Astrocyte (in vitro differentiated cells and primary cell): ENCODE results near the gene PLEKHG2. TPM values are rescaled to one million over a fixed set of nuclear protein-coding genes. Genes with fewer than 3 reads are reported as not detected.
A peak's percentile ranks its signal among the peaks of the same experiment; 100 is the strongest.

Source experiments
- DNase-seq: peaks from one replicate; pipeline ENCODE4 v3.0.0-alpha.2; 2010; ENCODE audit warnings: low read depth
- FAIRE-seq: peaks from 2 replicates; lab custom pipeline; 2011; peaks lifted over from hg19 to GRCh38; lab: Jason Lieb, UNC
- H2AFZ ChIP-seq: 2 replicates; pipeline ENCODE4 v1.6.0; 2012; ENCODE audit warnings: low read depth, low read length, inconsistent platforms
- H3K27ac ChIP-seq: 2 replicates; pipeline ENCODE4 v1.5.1; 2011; ENCODE audit warnings: low read depth, low read length, inconsistent platforms
- H3K27me3 ChIP-seq: 2 replicates; pipeline ENCODE4 v1.6.0; 2011; ENCODE audit warnings: low read length, inconsistent platforms; ENCODE audit not compliant: insufficient read depth
- H3K36me3 ChIP-seq: 2 replicates; pipeline ENCODE4 v1.5.1; 2011; ENCODE audit warnings: low read length, inconsistent platforms; ENCODE audit not compliant: insufficient read depth
- H3K4me1 ChIP-seq: 2 replicates; pipeline ENCODE4 v1.5.1; 2011; ENCODE audit warnings: low read length, inconsistent platforms; ENCODE audit not compliant: insufficient read depth
- H3K4me2 ChIP-seq: 2 replicates; pipeline ENCODE4 v1.6.0; 2012; ENCODE audit warnings: low read length, inconsistent platforms
- H3K4me3 ChIP-seq: 2 replicates; pipeline ENCODE4 v1.5.1; 2011; ENCODE audit warnings: low read depth, mild to moderate bottlenecking, low read length, inconsistent platforms; ENCODE audit not compliant: insufficient read depth
- H3K79me2 ChIP-seq: 2 replicates; pipeline ENCODE4 v1.6.0; 2012; ENCODE audit warnings: mild to moderate bottlenecking, low read length, inconsistent platforms; ENCODE audit not compliant: insufficient read depth
- H3K9ac ChIP-seq: 2 replicates; pipeline ENCODE4 v1.6.0; 2012; ENCODE audit warnings: mild to moderate bottlenecking, low read length, inconsistent platforms
- H3K9me3 ChIP-seq: 2 replicates; pipeline ENCODE4 v1.5.1; 2012; ENCODE audit warnings: low read depth, mild to moderate bottlenecking, low read length, inconsistent platforms; ENCODE audit not compliant: insufficient read depth
- H4K20me1 ChIP-seq: 2 replicates; pipeline ENCODE4 v1.6.0; 2012; ENCODE audit warnings: low read length, inconsistent platforms; ENCODE audit not compliant: insufficient read depth
- H3K27ac Mint-ChIP-seq: one replicate; pipeline ENCODE4 v1.8.0; 2021; ENCODE audit warnings: mild to moderate bottlenecking, mixed read lengths; ENCODE audit not compliant: unreplicated experiment
- H3K27me3 Mint-ChIP-seq: one replicate; pipeline ENCODE4 v1.8.0; 2021; ENCODE audit warnings: low read depth, mixed read lengths; ENCODE audit not compliant: unreplicated experiment
- H3K36me3 Mint-ChIP-seq: one replicate; pipeline ENCODE4 v1.8.0; 2021; ENCODE audit warnings: low read depth, mixed read lengths; ENCODE audit not compliant: unreplicated experiment
- H3K4me1 Mint-ChIP-seq: one replicate; pipeline ENCODE4 v1.8.0; 2021; ENCODE audit warnings: low read depth, mixed read lengths; ENCODE audit not compliant: unreplicated experiment
- H3K4me3 Mint-ChIP-seq: one replicate; pipeline ENCODE4 v1.8.0; 2021; ENCODE audit warnings: mild to moderate bottlenecking, moderate library complexity, mixed read lengths; ENCODE audit not compliant: unreplicated experiment
- H3K9me3 Mint-ChIP-seq: one replicate; pipeline ENCODE4 v1.8.0; 2021; ENCODE audit warnings: mild to moderate bottlenecking, mixed read lengths; ENCODE audit not compliant: unreplicated experiment
- CTCF ChIP-seq: IDR thresholded peaks from 2 replicates; pipeline ENCODE4 v1.5.1; 2011; ENCODE audit warnings: low read depth, mild to moderate bottlenecking, inconsistent platforms, low read length, moderate library complexity; ENCODE audit not compliant: insufficient read depth
- EZH2 ChIP-seq: IDR thresholded peaks from 2 replicates; pipeline ENCODE4 v1.6.1; 2012; ENCODE audit warnings: mild to moderate bottlenecking, low read length, inconsistent platforms; ENCODE audit not compliant: insufficient read depth
- total RNA-seq: library from RNA; stranded (reverse); gene quantifications from 2 replicates; pipeline ENCODE4 v1.2.1, GENCODE V29; 2021

The PLEKHG2 gene
- total RNA-seq, 1 donor from 2014 or later = 102 TPM

DNA sequence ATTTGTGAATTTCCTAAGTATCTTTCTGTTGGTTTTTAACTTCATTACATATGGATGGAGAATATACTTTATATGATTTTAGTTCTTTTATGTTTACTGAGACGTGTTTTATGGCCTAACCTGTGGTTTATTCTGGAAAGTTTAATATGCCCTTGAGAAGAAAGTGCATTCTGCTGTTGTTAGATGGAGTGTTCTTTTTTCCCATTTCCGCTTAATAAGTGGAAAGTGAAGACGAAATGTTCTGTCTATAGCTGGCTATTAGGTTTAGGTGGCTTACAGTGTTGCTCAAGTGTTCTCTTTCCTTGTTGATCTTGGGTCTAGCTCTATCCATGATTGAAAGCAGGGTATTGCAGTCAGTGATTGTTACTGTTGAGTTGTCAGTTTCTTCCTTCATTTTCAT lies 50.9 kb downstream of the PLEKHG2 start:
- Mint-ChIP-seq H3K36me3 (peaks cover 22% of the 10 kb centered on the region), H3K27me3 (no peaks in the 10 kb centered on the region)
- peaks cover 54% of the 10 kb centered on the region for H3K36me3 ChIP-seq

GRCh38 chr19:39465956-39466747 lies 53.7 kb downstream of the PLEKHG2 start:
- Histone ChIP-seq H3K4me3 (no peak overlapping the region), H2AFZ (no peak overlapping the region), H3K36me3 (peaks cover 58% of the 10 kb centered on the region), H3K4me2 (no peak overlapping the region), H3K27me3 (no peaks in the 10 kb centered on the region), H3K79me2 (peaks cover 16% of the 10 kb centered on the region), H3K27ac (no peak overlapping the region), H3K9me3 (no peaks in the 10 kb centered on the region), H3K4me1 (peaks cover 7% of the 10 kb centered on the region), H3K9ac (no peak overlapping the region), H4K20me1 (peaks cover 74% of the 10 kb centered on the region)
- no peaks in the 10 kb centered on the region for H3K27me3 Mint-ChIP-seq
- no peak for DNase-seq
- no peak overlapping the region for H3K27ac Mint-ChIP-seq
- H3K36me3 Mint-ChIP-seq = peaks cover 25% of the 10 kb centered on the region
- no peaks in the 10 kb centered on the region for H3K9me3 Mint-ChIP-seq
- no peak overlapping the region for H3K4me3 Mint-ChIP-seq
- no peak for TF ChIP-seq CTCF
- TF ChIP-seq EZH2 = no peak
- H3K4me1 Mint-ChIP-seq = peaks cover 3% of the 10 kb centered on the region
- no peak for FAIRE-seq

More for the DNA sequence above, 50.9 kb downstream of the PLEKHG2 start:
- Mint-ChIP-seq H3K4me3 (peak overlapping the region; percentile 6), H3K27ac (no peak overlapping the region), H3K9me3 (no peaks in the 10 kb centered on the region), H3K4me1 (no peaks in the 10 kb centered on the region)
- FAIRE-seq (no peak), DNase-seq (no peak)
- no peak overlapping the region for H3K27ac ChIP-seq
- peaks cover 37% of the 10 kb centered on the region for H3K79me2 ChIP-seq
- no peaks in the 10 kb centered on the region for H3K27me3 ChIP-seq
- H3K4me3 ChIP-seq = no peak overlapping the region
- no peaks in the 10 kb centered on the region for H3K9me3 ChIP-seq
- H3K4me1 ChIP-seq = no peaks in the 10 kb centered on the region
- H2AFZ ChIP-seq = no peak overlapping the region
- peaks cover 67% of the 10 kb centered on the region for H4K20me1 ChIP-seq
- no peak overlapping the region for H3K4me2 ChIP-seq
- TF ChIP-seq CTCF (no peak), EZH2 (no peak)
- H3K9ac ChIP-seq = no peak overlapping the region

DNA sequence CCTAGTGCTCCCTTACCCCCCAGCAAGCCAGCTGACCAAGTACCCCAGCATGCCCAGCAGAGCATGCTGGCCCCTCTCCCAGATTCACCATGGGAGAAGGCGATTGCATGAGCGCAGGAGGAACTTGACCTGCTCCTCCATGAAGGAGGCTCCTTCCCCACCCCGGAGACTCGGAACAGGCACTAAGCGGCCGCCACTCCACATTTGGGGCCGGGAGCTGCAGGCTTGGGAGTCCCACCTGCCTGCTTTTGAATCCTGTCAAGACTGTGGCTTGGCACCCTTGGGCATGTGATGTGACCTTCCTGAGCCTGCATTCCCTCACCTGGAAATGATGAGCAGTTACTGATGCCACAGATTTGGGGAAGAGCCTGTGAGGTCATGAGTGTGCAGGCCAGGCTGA lies 55.5 kb downstream of the PLEKHG2 start:
- Histone ChIP-seq H3K27me3 (no peaks in the 10 kb centered on the region), H3K79me2 (peaks cover 16% of the 10 kb centered on the region), H4K20me1 (peaks cover 77% of the 10 kb centered on the region), H3K9me3 (no peaks in the 10 kb centered on the region), H3K4me3 (no peak overlapping the region), H3K36me3 (peaks cover 63% of the 10 kb centered on the region), H3K27ac (no peak overlapping the region), H3K9ac (no peak overlapping the region), H3K4me1 (peaks cover 7% of the 10 kb centered on the region), H2AFZ (no peak overlapping the region), H3K4me2 (no peak overlapping the region)
- Mint-ChIP-seq H3K4me3 (no peak overlapping the region), H3K27ac (no peak overlapping the region), H3K9me3 (no peaks in the 10 kb centered on the region), H3K36me3 (peaks cover 30% of the 10 kb centered on the region), H3K4me1 (peaks cover 3% of the 10 kb centered on the region), H3K27me3 (no peaks in the 10 kb centered on the region)
- FAIRE-seq = no peak
- no peak for DNase-seq
- TF ChIP-seq CTCF = no peak
- TF ChIP-seq EZH2 = no peak
